GM12864 (cell line): ENCODE results near the gene PTGIS.

ENCODE experiments used
- DNase-seq: peaks from one replicate; pipeline ENCODE4 v3.0.0-alpha.2; 2011; ENCODE audit warnings: low read depth
- H3K4me3 ChIP-seq: 2 replicates; pipeline ENCODE4 v1.5.1; 2011; ENCODE audit warnings: mild to moderate bottlenecking, low read depth, low read length, control low read depth
- TF ChIP-seq, protein P1 (sequence below): IDR thresholded peaks from 2 replicates; pipeline ENCODE4 v1.5.1; 2011; ENCODE audit warnings: low read depth, mild to moderate bottlenecking, moderate library complexity, low read length, control low read depth, inconsistent platforms; ENCODE audit errors: missing control alignments

Gene PTGIS

DNA sequence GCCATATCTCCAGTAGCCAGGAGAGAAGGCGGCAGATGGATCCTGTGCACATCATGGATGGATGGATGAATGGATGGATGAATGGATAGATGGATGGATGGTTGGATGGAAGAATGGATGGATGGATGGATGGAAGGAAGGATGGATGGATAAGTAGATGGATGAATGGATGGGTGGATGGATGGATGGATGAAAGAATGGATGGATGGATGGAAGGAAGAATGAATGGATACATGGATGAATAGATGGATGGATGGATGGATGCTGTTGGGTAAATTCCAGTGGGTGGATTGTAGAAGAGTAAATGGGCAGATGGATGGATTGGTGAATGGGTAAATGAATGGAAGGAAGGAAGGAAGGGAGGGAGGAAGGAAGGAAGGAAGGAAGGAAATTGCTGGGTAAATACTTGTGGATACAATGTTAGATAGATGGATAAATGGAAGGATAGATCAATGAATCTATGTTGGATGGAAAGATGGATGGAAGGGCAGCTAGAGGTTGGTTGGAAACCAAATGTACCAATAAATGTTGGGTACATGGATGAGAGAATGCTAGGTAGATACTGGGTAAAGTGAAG, 19.5 kb downstream of the PTGIS start:
- TF ChIP-seq, protein P1, sequence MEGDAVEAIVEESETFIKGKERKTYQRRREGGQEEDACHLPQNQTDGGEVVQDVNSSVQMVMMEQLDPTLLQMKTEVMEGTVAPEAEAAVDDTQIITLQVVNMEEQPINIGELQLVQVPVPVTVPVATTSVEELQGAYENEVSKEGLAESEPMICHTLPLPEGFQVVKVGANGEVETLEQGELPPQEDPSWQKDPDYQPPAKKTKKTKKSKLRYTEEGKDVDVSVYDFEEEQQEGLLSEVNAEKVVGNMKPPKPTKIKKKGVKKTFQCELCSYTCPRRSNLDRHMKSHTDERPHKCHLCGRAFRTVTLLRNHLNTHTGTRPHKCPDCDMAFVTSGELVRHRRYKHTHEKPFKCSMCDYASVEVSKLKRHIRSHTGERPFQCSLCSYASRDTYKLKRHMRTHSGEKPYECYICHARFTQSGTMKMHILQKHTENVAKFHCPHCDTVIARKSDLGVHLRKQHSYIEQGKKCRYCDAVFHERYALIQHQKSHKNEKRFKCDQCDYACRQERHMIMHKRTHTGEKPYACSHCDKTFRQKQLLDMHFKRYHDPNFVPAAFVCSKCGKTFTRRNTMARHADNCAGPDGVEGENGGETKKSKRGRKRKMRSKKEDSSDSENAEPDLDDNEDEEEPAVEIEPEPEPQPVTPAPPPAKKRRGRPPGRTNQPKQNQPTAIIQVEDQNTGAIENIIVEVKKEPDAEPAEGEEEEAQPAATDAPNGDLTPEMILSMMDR: no peak
- H3K4me3 ChIP-seq: no peak overlapping the region
- no peak for DNase-seq

DNA sequence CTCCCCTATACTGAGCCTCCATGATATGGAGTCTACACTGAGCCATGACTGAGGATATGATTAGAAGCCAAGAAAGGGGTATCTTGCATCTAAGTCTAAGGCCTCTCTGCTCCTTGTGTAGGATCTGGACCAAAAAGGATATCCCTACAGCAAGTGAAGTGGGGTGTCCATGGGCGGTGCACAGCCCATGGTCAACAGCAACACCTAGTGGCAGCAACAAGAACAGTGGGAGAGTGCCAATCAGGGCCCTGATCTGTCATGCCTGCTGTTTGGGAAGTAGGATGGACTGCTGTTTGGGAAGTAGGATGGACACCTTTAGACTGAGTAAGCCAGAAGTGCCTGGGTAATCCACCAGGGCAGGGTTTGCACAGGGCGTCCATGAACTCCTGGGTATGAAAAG, 22.4 kb downstream of the PTGIS start:
- H3K4me3 ChIP-seq: no peak overlapping the region
- DNase-seq: no peak
- TF ChIP-seq, protein P1: peak; percentile 49

DNA sequence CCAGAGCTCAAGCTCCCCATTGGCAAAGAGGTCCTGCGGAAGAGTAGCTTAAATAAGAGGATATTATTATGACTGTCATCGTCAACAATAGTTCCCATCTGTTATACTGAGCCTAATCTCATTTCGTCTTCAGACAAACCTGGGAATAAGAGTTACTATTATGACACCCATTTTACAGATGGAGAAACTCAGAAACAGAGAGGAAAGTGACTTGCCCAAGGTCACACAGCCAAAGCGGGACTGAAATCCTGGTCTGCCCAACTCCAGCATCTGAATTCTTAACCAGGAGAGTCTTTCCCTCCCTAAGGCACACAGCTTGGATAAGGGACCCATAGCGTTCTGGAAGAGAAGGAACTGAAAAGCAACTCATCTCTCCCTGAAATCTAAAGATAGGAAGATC, 23.4 kb downstream of the PTGIS start:
- TF ChIP-seq, protein P1: no peak

DNA sequence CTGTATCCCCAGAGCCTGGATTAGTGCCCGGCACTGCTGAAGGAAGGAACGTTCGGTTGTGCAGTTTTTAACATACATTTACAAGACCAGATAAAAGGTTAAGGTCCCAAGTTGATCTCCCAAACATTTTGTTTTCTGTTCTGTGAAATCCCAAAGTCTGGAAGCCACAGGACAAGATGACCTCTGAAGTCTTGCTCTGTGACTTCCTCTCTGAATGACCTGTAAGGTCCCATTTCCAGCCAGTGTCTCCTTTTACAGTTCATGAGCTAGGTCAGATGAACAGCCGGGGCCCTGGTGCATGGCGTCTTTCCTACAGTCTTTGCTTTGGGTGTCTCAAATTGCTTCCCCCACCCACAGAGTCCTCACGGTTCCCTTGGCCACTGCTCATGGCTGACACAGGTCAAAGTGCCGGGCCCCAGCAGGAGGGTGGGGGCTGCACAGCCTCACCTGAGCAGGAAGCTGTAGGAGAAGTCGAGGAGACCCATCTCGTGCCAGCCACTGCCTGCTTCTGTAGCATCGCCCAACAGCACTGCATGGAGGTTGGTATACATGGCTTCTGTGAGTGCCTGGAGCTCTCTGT, 24.0 kb downstream of the PTGIS start:
- H3K4me3 ChIP-seq: no peak overlapping the region
- TF ChIP-seq, protein P1: no peak

More for the DNA sequence above, 23.4 kb downstream of the PTGIS start:
- no peak overlapping the region for H3K4me3 ChIP-seq
- DNase-seq: no peak

DNA sequence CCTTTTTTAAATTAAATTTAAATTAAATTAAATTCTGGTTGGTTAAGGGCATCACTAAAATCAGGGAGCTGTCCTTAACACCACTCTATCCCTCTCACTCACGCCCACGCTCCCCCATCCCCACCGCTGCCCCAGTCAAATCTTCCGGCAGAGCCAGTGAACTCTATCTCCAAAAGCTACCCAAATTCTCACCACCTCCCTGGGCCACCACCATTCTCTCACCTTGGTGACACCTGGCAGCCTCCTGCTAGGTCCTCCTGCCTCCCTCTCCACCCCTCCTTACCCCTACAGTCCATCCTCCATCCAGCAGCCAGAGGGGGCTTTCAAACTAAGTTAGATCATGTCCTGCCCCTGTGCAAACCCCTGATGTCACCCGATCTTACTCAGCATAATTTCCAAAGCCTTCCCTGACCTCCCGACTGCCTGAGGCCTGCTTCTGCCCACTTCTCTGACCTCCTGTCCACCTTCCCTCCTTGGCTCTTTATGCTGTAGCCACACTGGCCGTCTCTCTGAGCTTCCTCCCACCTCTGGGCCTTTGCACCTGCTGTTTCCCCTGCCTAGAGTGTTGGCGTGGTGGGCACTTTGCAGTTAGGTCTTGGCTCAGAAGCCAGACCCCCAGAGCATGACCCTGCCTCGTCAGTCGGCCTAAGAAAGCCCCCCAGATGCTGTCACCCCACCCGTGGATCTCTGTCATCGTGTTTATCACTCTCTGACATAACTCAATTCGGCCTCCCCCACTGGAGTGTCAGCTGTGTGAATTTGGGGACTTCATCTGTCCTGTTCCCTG, 24.7 kb downstream of the PTGIS start:
- TF ChIP-seq, protein P1: no peak
- DNase-seq: no peak
- H3K4me3 ChIP-seq: no peak overlapping the region

More for the DNA sequence above, 24.0 kb downstream of the PTGIS start:
- DNase-seq: no peak

DNA sequence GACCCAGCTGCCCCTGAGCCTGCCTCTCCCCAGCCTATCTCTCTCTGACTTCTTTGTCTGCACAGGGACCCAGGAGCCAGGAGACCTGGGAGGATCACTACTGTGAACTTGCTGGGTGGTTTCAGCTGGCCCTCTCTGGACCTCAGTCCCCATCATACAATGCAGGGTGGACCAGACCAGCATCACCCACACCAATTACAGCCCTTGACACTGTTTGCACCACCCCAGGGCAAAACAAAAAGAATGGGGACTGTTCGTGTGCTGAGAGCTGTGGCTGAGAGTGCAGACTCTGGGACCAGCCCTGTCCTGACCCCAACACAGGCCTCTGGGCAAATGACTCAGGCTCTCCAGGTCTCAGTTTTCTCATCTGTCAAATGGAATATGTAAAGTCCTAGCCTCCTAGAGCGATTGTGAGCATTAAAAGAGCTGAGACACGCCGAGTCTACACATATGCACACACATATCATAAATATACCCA, 25.4 kb downstream of the PTGIS start:
- TF ChIP-seq, protein P1: no peak
- H3K4me3 ChIP-seq: no peak overlapping the region
- DNase-seq: no peak
